Dedifferentiated amniotic fluid mesenchymal stem cell (primary cell): Measurements from ENCODE around the gene EDAR.

Experiments
- DNase-seq: peaks from one replicate; pipeline ENCODE4 v3.0.0-alpha.2; 2016; ENCODE audit errors: extremely low spot score

Gene EDAR

GRCh38 chr2:108854484-108854883 is 134.5 kb downstream of the EDAR start:
- no peak for DNase-seq

DNA sequence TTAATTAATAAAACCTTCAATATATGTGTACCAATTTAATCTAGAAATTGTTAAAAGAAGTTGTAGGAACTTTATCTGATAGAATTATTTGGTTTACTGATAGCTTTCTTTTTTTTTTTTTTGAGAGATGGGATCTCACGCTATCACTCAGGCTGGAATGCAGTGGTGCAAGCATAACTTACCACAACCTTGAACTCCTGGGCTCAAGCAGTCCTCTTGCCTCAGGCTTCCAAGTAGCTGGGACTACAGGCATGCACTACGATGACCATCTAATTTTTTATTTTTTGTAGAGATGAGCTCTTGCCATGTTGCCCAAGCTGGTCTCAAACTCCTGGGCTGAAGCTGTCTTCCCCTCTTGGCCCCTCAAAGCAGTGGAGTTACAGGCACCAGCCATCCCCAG is 135.6 kb downstream of the EDAR start:
- no peak for DNase-seq

- no peak for DNase-seq
Measured at GRCh38 chr2:108852375-108852774, 136.6 kb downstream of the EDAR start.

DNA sequence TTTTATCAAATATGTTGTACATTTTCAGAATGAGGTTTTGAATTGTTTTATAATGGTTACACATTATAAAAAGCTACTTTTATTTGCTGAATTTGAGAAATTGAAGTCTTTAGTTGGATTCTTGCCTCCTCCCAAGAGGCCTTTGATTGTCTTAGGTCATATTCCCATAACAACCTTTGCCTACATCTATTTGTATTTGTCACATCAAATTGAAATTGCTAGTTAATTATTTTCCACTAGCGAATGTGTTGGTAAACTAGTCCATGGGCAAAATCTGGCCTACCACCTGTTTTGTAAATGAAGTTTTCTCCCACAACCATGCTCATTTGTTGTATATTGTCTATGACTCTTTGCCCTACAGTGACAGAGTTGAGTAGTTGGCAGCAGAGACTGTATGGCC is 142.0 kb downstream of the EDAR start:
- DNase-seq = no peak

DNA sequence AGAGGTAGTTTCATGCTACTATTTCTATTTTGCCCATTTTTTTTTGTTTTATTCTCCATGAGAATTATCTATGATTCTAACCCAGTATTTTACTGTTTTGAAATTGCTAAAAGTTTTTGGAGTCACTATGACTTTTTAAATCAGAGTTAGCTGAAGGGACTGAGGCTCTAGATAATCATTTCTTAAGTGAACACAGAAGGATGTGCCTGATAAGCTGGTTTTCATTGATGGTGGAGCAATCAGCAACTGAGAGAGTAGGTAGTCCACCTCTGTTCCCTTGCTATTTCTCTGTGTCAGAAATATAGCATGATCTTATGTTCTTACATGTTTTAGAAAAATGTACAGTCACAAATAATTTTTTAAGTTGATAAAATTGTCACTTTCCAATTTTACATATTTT is 143.1 kb downstream of the EDAR start:
- no peak for DNase-seq
